Measurements from ENCODE around the gene TXNRD1.
A peak's percentile ranks its signal among the peaks of the same experiment; 100 is the strongest.

The TXNRD1 gene

GRCh38 chr12:104207416-104208205 is 8.0 kb upstream of the TXNRD1 start:
- Histone ChIP-seq H3K79me1 (ENCODE audit: low read depth, low read length) (peaks cover 2% of the 10 kb centered on the region), H3K27me3 (ENCODE audit: control insufficient read depth in 3 of 3, insufficient read depth in 3 of 3, low read depth in 1 of 3, low read length in 3 of 3) (peaks cover 0 to 4% (median 2%) of the 10 kb centered on the region in 3 experiments), H3K36me3 (replicated peaks in 1 of 2; ENCODE audit: control insufficient read depth in 2 of 2, insufficient read depth in 2 of 2, low read length in 2 of 2) (no peaks in the 10 kb centered on the region), H2AFZ (ENCODE audit: low read length) (no peak overlapping the region), H3K9me3 (replicated peaks in 1 of 2; ENCODE audit: control insufficient read depth in 2 of 2, insufficient read depth in 1 of 2, low read depth in 1 of 2, low read length in 2 of 2) (no peaks in the 10 kb centered on the region), H3K4me1 (ENCODE audit: control insufficient read depth in 2 of 2, insufficient read depth in 1 of 2, low read depth in 1 of 2, low read length in 2 of 2) (no peaks in the 10 kb centered on the region), H4K91ac (ENCODE audit: low read depth, low read length, poor library complexity) (no peak overlapping the region), H3K4me3 (ENCODE audit: low read length in 2 of 2) (peak overlapping the region in 1 of 2 donors; percentile 14), H3K23ac (ENCODE audit: low read depth, low read length, poor library complexity) (no peak overlapping the region), H4K8ac (ENCODE audit: low read depth, low read length) (no peak overlapping the region), H2BK120ac (ENCODE audit: low read depth, low read length) (no peak overlapping the region), H3K4me2 (ENCODE audit: insufficient read depth, low read length, poor library complexity, severe bottlenecking) (no peak overlapping the region), H3K9ac (ENCODE audit: low read depth, low read length, poor library complexity) (no peak overlapping the region), H3K18ac (ENCODE audit: low read length) (no peak overlapping the region), H3K27ac (replicated peaks; ENCODE audit: low read length) (no peak overlapping the region), H2BK5ac (ENCODE audit: low read length) (no peak overlapping the region), H3K4ac (ENCODE audit: low read length) (no peak overlapping the region), H2AK5ac (ENCODE audit: low read depth, low read length) (no peak overlapping the region), H3K14ac (ENCODE audit: low read length) (no peak overlapping the region), H2BK15ac (ENCODE audit: low read length) (no peak overlapping the region), H2BK12ac (ENCODE audit: low read length) (no peak overlapping the region)
- no CpG with 5 or more reads among the region's 8 CpGs for WGBS, 2 donors (ENCODE audit: extremely low coverage in 2 of 2, insufficient read length in 2 of 2, insufficient replicate concordance in 1 of 2)
- no peak for DNase-seq (ENCODE audit: low spot score)

- Histone ChIP-seq H3K4me2 (ENCODE audit: insufficient read depth, low read length, poor library complexity, severe bottlenecking) (no peak overlapping the region), H3K4me3 (ENCODE audit: low read length in 2 of 2) (no peak overlapping the region), H2BK12ac (ENCODE audit: low read length) (no peak overlapping the region), H2AK5ac (ENCODE audit: low read depth, low read length) (no peak overlapping the region), H3K9ac (ENCODE audit: low read depth, low read length, poor library complexity) (no peak overlapping the region), H3K4me1 (ENCODE audit: control insufficient read depth in 2 of 2, insufficient read depth in 1 of 2, low read depth in 1 of 2, low read length in 2 of 2) (no peaks in the 10 kb centered on the region), H2BK5ac (ENCODE audit: low read length) (no peak overlapping the region), H3K27ac (replicated peaks; ENCODE audit: low read length) (no peak overlapping the region), H3K36me3 (replicated peaks in 1 of 2; ENCODE audit: control insufficient read depth in 2 of 2, insufficient read depth in 2 of 2, low read length in 2 of 2) (no peaks in the 10 kb centered on the region), H4K91ac (ENCODE audit: low read depth, low read length, poor library complexity) (no peak overlapping the region), H3K79me1 (ENCODE audit: low read depth, low read length) (no peaks in the 10 kb centered on the region), H3K23ac (ENCODE audit: low read depth, low read length, poor library complexity) (no peak overlapping the region), H3K18ac (ENCODE audit: low read length) (no peak overlapping the region), H2BK120ac (ENCODE audit: low read depth, low read length) (no peak overlapping the region), H3K27me3 (ENCODE audit: control insufficient read depth in 3 of 3, insufficient read depth in 3 of 3, low read depth in 1 of 3, low read length in 3 of 3) (peaks cover 0 to 14% (median 11%) of the 10 kb centered on the region in 3 experiments), H2AFZ (ENCODE audit: low read length) (no peak overlapping the region), H3K4ac (ENCODE audit: low read length) (no peak overlapping the region), H2BK15ac (ENCODE audit: low read length) (no peak overlapping the region), H3K14ac (ENCODE audit: low read length) (no peak overlapping the region), H3K9me3 (replicated peaks in 1 of 2; ENCODE audit: control insufficient read depth in 2 of 2, insufficient read depth in 1 of 2, low read depth in 1 of 2, low read length in 2 of 2) (peaks cover 0 to 5% of the 10 kb centered on the region in 2 donors), H4K8ac (ENCODE audit: low read depth, low read length) (no peak overlapping the region)
- no peak for DNase-seq (ENCODE audit: low spot score)
- no CpG with 5 or more reads among the region's 4 CpGs for WGBS, 2 donors (ENCODE audit: extremely low coverage in 2 of 2, insufficient read length in 2 of 2, insufficient replicate concordance in 1 of 2)
Observed at GRCh38 chr12:104212516-104212915, 3.1 kb upstream of the TXNRD1 start.

- no peak overlapping the region for H2BK5ac ChIP-seq (ENCODE audit: low read length)
- H3K4ac ChIP-seq (ENCODE audit: low read length): no peak overlapping the region
- H4K8ac ChIP-seq (ENCODE audit: low read depth, low read length): no peak overlapping the region
- H2BK15ac ChIP-seq (ENCODE audit: low read length): no peak overlapping the region
- no peak overlapping the region for H3K14ac ChIP-seq (ENCODE audit: low read length)
- H4K91ac ChIP-seq (ENCODE audit: low read depth, low read length, poor library complexity): no peak overlapping the region
- no peak overlapping the region for H3K4me3 ChIP-seq (ENCODE audit: low read length in 2 of 2)
- no peak overlapping the region for H3K4me2 ChIP-seq (ENCODE audit: insufficient read depth, low read length, poor library complexity, severe bottlenecking)
- no peaks in the 10 kb centered on the region for H3K4me1 ChIP-seq (ENCODE audit: control insufficient read depth in 2 of 2, insufficient read depth in 1 of 2, low read depth in 1 of 2, low read length in 2 of 2)
- H2BK12ac ChIP-seq (ENCODE audit: low read length): no peak overlapping the region
- H3K27me3 ChIP-seq (ENCODE audit: control insufficient read depth in 3 of 3, insufficient read depth in 3 of 3, low read depth in 1 of 3, low read length in 3 of 3): peaks cover 0 to 14% (median 11%) of the 10 kb centered on the region in 3 experiments
- H3K18ac ChIP-seq (ENCODE audit: low read length): no peak overlapping the region
- H3K23ac ChIP-seq (ENCODE audit: low read depth, low read length, poor library complexity): no peak overlapping the region
- H2BK120ac ChIP-seq (ENCODE audit: low read depth, low read length): no peak overlapping the region
- H2AK5ac ChIP-seq (ENCODE audit: low read depth, low read length): no peak overlapping the region
- no peak for DNase-seq (ENCODE audit: low spot score)
- H3K9me3 ChIP-seq (replicated peaks in 1 of 2; ENCODE audit: control insufficient read depth in 2 of 2, insufficient read depth in 1 of 2, low read depth in 1 of 2, low read length in 2 of 2): peaks cover 0 to 5% of the 10 kb centered on the region in 2 donors
- no peak overlapping the region for H3K27ac ChIP-seq (replicated peaks; ENCODE audit: low read length)
- H3K79me1 ChIP-seq (ENCODE audit: low read depth, low read length): no peaks in the 10 kb centered on the region
- H2AFZ ChIP-seq (ENCODE audit: low read length): no peak overlapping the region
- WGBS, 2 donors (ENCODE audit: extremely low coverage in 2 of 2, insufficient read length in 2 of 2, insufficient replicate concordance in 1 of 2): no CpG with 5 or more reads among the region's 2 CpGs
- H3K9ac ChIP-seq (ENCODE audit: low read depth, low read length, poor library complexity): no peak overlapping the region
- no peaks in the 10 kb centered on the region for H3K36me3 ChIP-seq (replicated peaks in 1 of 2; ENCODE audit: control insufficient read depth in 2 of 2, insufficient read depth in 2 of 2, low read length in 2 of 2)
Observed at GRCh38 chr12:104213952-104214351, 1.6 kb upstream of the TXNRD1 start.

GRCh38 chr12:104216521-104216924 is 944 bp downstream of the TXNRD1 start:
- Histone ChIP-seq H2BK12ac (ENCODE audit: low read length) (no peak overlapping the region), H3K4ac (ENCODE audit: low read length) (no peak overlapping the region), H3K27me3 (ENCODE audit: control insufficient read depth in 3 of 3, insufficient read depth in 3 of 3, low read depth in 1 of 3, low read length in 3 of 3) (peaks cover 0 to 14% (median 9%) of the 10 kb centered on the region in 3 experiments), H3K18ac (ENCODE audit: low read length) (no peak overlapping the region), H3K9me3 (replicated peaks in 1 of 2; ENCODE audit: control insufficient read depth in 2 of 2, insufficient read depth in 1 of 2, low read depth in 1 of 2, low read length in 2 of 2) (peaks cover 0 to 5% of the 10 kb centered on the region in 2 donors), H3K4me1 (ENCODE audit: control insufficient read depth in 2 of 2, insufficient read depth in 1 of 2, low read depth in 1 of 2, low read length in 2 of 2) (no peaks in the 10 kb centered on the region), H3K36me3 (replicated peaks in 1 of 2; ENCODE audit: control insufficient read depth in 2 of 2, insufficient read depth in 2 of 2, low read length in 2 of 2) (no peaks in the 10 kb centered on the region), H2BK5ac (ENCODE audit: low read length) (no peak overlapping the region), H2AK5ac (ENCODE audit: low read depth, low read length) (no peak overlapping the region), H2AFZ (ENCODE audit: low read length) (peak overlapping the region; percentile 86), H3K79me1 (ENCODE audit: low read depth, low read length) (no peaks in the 10 kb centered on the region), H3K4me3 (ENCODE audit: low read length in 2 of 2) (no peak overlapping the region), H4K91ac (ENCODE audit: low read depth, low read length, poor library complexity) (no peak overlapping the region), H4K8ac (ENCODE audit: low read depth, low read length) (no peak overlapping the region), H3K14ac (ENCODE audit: low read length) (no peak overlapping the region), H2BK120ac (ENCODE audit: low read depth, low read length) (no peak overlapping the region), H2BK15ac (ENCODE audit: low read length) (no peak overlapping the region), H3K27ac (replicated peaks; ENCODE audit: low read length) (no peak overlapping the region), H3K23ac (ENCODE audit: low read depth, low read length, poor library complexity) (no peak overlapping the region), H3K4me2 (ENCODE audit: insufficient read depth, low read length, poor library complexity, severe bottlenecking) (no peak overlapping the region), H3K9ac (ENCODE audit: low read depth, low read length, poor library complexity) (no peak overlapping the region)
- no CpG with 5 or more reads among the region's 1 CpG for WGBS, 2 donors (ENCODE audit: extremely low coverage in 2 of 2, insufficient read length in 2 of 2, insufficient replicate concordance in 1 of 2)
- no peak for DNase-seq (ENCODE audit: low spot score)

Data from neuronal stem cell (in vitro differentiated cells).